Measurements from ENCODE around the gene GON4L.
A peak's percentile ranks its signal among the peaks of the same experiment; 100 is the strongest.
"Not testable (repeated sequence)": the region's sequence is repeated elsewhere in the genome, so short reads cannot be mapped to it uniquely, and the experiment has no call there.

GON4L gene, protein sequence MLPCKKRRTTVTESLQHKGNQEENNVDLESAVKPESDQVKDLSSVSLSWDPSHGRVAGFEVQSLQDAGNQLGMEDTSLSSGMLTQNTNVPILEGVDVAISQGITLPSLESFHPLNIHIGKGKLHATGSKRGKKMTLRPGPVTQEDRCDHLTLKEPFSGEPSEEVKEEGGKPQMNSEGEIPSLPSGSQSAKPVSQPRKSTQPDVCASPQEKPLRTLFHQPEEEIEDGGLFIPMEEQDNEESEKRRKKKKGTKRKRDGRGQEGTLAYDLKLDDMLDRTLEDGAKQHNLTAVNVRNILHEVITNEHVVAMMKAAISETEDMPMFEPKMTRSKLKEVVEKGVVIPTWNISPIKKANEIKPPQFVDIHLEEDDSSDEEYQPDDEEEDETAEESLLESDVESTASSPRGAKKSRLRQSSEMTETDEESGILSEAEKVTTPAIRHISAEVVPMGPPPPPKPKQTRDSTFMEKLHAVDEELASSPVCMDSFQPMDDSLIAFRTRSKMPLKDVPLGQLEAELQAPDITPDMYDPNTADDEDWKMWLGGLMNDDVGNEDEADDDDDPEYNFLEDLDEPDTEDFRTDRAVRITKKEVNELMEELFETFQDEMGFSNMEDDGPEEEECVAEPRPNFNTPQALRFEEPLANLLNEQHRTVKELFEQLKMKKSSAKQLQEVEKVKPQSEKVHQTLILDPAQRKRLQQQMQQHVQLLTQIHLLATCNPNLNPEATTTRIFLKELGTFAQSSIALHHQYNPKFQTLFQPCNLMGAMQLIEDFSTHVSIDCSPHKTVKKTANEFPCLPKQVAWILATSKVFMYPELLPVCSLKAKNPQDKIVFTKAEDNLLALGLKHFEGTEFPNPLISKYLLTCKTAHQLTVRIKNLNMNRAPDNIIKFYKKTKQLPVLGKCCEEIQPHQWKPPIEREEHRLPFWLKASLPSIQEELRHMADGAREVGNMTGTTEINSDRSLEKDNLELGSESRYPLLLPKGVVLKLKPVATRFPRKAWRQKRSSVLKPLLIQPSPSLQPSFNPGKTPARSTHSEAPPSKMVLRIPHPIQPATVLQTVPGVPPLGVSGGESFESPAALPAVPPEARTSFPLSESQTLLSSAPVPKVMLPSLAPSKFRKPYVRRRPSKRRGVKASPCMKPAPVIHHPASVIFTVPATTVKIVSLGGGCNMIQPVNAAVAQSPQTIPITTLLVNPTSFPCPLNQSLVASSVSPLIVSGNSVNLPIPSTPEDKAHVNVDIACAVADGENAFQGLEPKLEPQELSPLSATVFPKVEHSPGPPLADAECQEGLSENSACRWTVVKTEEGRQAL (N-terminal part only)

DNA sequence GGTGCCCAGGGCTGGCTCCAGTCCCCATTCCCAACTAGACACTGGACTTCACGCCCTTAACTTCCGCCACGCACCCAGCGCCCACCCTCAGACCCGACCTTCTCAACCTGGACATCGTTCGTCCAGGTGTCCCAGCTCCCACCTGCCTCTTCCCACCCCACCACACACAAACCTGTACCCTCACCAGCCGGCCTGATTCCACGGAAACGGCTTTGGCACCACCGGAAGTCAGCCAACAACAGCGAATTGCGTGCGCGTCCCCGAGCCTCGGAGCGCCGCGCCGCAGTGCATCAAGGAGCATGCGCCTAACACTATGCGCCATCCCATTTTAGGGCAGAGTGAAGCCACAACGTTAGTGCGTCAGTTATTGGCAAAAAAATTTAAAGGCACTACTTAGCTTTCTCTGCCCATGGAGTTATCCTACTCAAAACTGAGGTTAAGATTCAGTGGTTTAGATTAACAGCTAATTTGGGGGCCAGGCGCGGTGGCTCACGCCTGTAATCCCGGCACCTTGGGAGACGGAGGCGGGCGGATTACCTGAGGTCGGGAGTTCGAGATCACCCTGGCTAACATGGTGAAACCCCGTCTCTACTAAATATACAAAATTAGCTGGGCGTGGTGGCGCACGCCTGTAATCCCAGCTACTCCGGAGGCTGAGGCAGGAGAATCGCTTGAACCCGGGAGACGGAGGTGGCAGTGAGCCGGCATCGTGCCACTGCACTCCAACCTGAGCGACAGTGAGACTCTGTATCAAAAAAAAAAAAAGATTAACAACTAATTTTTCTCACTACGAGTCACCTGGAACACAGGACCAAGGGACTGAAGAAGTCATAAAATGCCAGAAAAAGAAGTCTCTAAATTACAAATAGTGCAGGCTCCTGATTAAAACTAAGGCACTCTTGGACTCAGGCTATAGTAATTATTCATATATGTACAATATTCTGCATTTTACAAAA lies at the start of gene GON4L:
GON4L (minus strand) TSS at position 240 of the 956 bp plus-strand sequence. CDS start 3,434 bp downstream, outside the sequence.
- peak; percentile 90 for DNase-seq

GRCh38 chr1:155904261-155904660 lies 47.2 kb upstream of the GON4L start:
- no peak for DNase-seq

GRCh38 chr1:155900161-155900560 lies 43.1 kb upstream of the GON4L start:
- no peak for DNase-seq

DNA sequence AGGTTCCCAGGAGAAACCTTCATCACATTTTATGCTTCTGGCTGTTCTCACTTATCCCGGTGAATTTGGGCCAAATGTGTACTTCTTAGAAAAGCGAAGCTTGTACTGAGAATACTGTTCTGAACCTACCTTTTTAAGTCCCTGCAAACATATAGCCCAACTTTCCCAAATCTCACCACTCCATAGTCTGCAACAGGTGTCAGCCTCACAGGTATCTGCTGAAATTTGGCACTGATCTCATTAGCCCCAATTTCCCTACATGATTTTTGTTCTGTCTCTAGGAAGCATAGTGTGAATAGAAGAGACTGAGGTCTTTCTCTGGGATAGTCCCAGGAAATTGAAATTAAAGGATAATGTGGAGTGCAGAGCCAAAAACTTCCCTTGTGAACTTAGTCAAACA lies 42.7 kb upstream of the GON4L start:
- no peak for DNase-seq

DNA sequence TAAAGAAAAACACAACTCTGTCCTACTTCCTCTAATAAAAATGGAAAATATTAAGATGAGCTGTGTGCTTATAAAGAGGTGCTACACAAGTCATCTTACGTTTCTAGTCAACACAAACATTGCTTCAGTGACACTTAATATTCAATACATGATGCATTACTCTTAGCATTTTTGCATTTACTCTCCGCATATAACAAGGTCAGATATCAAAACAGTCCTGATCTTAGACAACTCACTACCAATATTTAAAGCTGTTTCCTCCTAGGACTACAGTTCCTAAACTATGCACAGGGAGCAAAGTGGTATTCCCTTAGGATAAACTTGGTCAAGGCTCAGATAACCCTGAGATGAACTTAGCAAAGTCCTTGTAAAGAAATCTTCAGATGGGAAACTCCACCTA lies 41.9 kb upstream of the GON4L start:
- DNase-seq: no peak

- no peak for DNase-seq
Measured at GRCh38 chr1:155897746-155898145, 40.7 kb upstream of the GON4L start.

- not testable (repeated sequence) for DNase-seq
Measured at GRCh38 chr1:155896476-155896875, 39.5 kb upstream of the GON4L start.

- DNase-seq: not testable (repeated sequence)
Measured at GRCh38 chr1:155895617-155896016, 38.6 kb upstream of the GON4L start.

- no peak for DNase-seq
Measured at GRCh38 chr1:155893389-155894142, 36.6 kb upstream of the GON4L start.

GRCh38 chr1:155892796-155893195 lies 35.8 kb upstream of the GON4L start:
- no peak for DNase-seq

DNA sequence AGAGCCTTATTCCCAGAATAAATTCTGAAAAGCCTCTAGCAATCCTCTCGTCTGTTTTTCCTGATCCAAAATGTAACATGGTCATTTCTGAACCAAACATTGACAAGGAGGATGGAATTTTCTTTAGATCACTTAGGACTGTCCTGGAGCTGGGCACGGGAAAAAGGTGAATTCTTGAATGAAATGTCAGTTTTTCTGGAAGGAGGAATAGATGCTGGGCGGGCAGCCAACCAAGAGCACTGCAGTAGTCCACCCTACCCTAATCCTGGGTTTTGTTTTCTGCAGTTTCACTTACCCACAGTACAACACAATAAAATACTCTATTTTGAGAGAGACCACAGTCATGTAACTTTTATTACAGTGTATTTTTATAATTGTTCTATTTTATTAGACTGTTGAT lies 33.2 kb upstream of the GON4L start:
- no peak for DNase-seq

DNA sequence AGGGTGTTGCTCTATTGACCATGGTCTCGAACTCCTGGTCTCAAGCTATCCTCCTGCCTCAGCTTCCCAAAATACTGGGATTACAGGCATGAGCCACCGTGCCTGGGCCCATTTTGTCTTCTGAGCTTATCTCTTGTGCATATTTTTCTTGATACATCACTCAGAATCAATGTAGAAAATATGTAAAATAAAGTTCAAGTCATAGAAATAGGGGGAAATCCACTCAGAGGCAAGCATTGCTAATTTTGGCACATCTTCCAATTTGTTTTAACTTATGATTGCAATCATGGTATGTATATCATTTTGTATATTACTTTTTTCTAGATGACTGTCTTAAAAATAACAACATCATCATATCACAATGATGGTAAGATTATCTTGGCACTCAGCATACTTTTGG lies 32.6 kb upstream of the GON4L start:
- DNase-seq: no peak

- DNase-seq: no peak
Measured at GRCh38 chr1:155888481-155888880, 31.5 kb upstream of the GON4L start.

DNA sequence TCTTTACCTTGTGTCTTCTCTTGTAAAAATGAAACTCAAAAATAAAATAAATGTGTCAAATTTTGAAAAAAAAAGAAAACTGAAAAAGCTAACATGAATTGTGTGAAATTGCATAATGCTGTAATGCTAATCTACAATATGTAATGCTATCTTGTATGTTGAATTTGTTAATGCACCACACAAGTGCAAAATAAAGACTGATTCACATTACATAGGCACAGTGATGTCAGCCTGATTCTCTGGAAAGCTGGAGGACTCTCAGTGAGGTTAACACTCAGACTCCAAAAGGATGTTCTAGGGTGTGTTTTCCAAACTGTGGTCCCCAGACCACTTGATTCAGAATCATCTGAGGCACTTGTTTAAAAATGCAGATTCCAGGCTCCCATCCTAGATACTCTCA lies 28.0 kb upstream of the GON4L start:
- no peak for DNase-seq

DNA sequence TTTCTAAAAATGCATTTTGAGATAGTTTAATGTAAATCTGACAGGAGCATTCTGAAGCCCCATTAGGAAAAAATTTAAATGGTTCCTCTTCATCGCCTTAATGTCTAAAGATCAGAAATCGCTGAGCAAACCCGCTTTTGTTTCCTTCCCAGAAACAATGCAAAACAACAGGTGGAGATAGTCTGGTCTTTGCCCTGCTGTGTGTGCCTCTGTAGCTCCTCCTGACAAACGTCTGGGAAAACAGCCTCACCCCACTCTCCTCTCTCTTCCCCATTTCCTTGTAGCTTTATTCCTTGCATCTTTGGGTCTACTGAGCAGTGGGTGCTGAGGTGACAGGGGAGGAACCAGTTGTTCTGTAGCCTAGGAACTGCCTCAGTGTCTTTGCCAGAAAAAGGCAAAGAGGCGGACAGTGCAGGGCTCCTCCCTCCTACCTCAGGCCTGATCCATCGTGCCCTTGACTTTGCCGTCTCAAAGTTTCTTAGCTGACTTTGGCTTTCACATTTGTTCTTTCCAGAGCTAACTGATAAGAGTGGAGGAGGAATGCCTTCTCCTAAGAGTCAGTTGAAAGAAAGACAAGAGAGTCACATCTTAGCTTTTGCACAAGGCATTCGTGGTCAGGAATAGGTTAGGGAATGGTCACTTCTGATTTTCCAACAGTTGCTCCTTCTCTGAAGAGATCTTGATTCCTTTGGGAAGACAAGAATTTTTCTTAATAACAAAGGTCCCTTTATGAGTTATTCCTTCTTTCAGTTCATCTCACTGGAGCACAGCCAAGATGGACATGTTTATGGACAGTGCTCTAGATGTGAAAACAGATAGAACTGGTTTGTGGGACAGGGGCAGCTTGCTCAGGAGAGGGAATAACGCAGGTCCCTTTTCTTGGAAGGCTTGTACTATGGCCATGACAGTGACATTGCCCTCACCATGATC lies 27.3 kb upstream of the GON4L start:
- no peak for DNase-seq

GRCh38 chr1:155882766-155883165 lies 25.8 kb upstream of the GON4L start:
- no peak for DNase-seq

DNA sequence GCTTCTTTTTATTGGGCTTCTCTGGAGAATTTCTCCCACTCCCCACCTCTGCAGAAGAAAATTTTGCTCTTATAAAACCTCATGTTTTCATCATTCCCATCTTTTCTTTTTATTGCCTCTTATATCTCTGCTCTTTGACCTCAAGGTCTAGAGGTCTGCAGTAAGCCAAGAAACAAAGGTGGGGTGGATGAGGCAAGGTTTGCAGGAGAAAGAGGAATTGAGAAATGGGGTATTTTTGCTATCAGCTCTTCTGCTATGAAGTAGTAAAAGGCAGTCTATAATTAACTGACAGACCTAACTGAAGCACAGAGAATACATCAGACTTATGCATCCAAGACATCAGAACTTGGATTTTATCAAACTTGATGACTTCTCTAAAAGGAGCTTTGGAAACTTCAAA lies 25.2 kb upstream of the GON4L start:
- DNase-seq: no peak

DNA sequence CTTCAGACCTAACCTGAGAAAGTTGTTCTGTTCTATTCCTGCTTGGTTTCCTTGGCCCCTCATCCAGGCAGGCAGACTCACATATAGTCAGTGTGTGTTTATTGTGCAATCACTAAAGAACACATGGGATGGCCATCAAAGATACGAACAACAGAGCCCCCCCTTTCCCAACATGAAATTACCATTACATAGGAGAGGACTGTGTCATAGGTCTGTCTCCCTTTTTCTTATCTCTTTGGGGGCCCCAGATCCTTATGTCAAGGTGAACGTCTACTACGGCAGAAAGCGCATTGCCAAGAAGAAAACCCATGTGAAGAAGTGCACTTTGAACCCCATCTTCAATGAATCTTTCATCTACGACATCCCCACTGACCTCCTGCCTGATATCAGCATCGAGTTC lies 23.9 kb upstream of the GON4L start:
- no peak for DNase-seq

GRCh38 chr1:155880251-155880650 lies 23.2 kb upstream of the GON4L start:
- no peak for DNase-seq

- DNase-seq: no peak
Measured at GRCh38 chr1:155877945-155878344, 20.9 kb upstream of the GON4L start.
